Kidney (tissue), 14 donors: Measurements from ENCODE around the gene SPTLC3. TPM values are rescaled to one million over a fixed set of nuclear protein-coding genes. Genes with fewer than 3 reads are reported as not detected.
A peak's percentile ranks its signal among the peaks of the same experiment; 100 is the strongest.

Source experiments
- DNase-seq, 5 donors: peaks; one replicate each; pipeline ENCODE4 v3.0.0-alpha.2; 2013 to 2020
- FAIRE-seq: peaks from 2 replicates; lab custom pipeline; 2012; peaks lifted over from hg19 to GRCh38; lab: Jason Lieb, UNC
- H3K27ac ChIP-seq, 2 donors: one replicate each; pipeline ENCODE4 v1.7.0; 2013; ENCODE audit warnings: low read depth in 2 of 2, low read length in 2 of 2, inconsistent platforms in 1 of 2
- H3K27me3 ChIP-seq: one replicate; pipeline ENCODE4 v1.7.1; 2013; ENCODE audit warnings: low read length, inconsistent platforms; ENCODE audit not compliant: control insufficient read depth, insufficient read depth
- H3K36me3 ChIP-seq, 3 donors: one replicate each; pipeline versions ENCODE4 v1.7.0 to v1.7.1; 2013; ENCODE audit warnings: low read length in 3 of 3, control low read depth in 1 of 3, inconsistent platforms in 1 of 3; ENCODE audit not compliant: insufficient read depth in 3 of 3, control insufficient read depth in 2 of 3
- H3K4me1 ChIP-seq, 3 donors: one replicate each; pipeline versions ENCODE4 v1.7.0 to v1.7.1; 2013; ENCODE audit warnings: low read length in 3 of 3, inconsistent platforms in 1 of 3, low read depth in 1 of 3; ENCODE audit not compliant: control insufficient read depth in 2 of 3, insufficient read depth in 2 of 3
- H3K4me3 ChIP-seq, 3 donors: one replicate each; pipeline versions ENCODE4 v1.7.0 to v1.8.1; 2013; ENCODE audit warnings: low read length in 3 of 3, control low read depth in 1 of 3, inconsistent platforms in 1 of 3
- H3K9ac ChIP-seq, 3 donors: one replicate each; pipeline versions ENCODE4 v1.7.0 to v1.7.1; 2013; ENCODE audit warnings: low read length in 3 of 3, control low read depth in 1 of 3, inconsistent platforms in 1 of 3
- H3K9me3 ChIP-seq, 3 donors: one replicate each; pipeline versions ENCODE4 v1.7.0 to v1.7.1; 2013; ENCODE audit warnings: low read length in 3 of 3, control low read depth in 1 of 3, inconsistent platforms in 1 of 3; ENCODE audit not compliant: control insufficient read depth in 2 of 3, insufficient read depth in 1 of 3
- CTCF ChIP-seq: IDR thresholded peaks from 3 replicates; pipeline ENCODE4 v1.5.1; 2012; ENCODE audit warnings: mild to moderate bottlenecking, moderate library complexity, borderline replicate concordance; ENCODE audit not compliant: insufficient read depth; ENCODE audit errors: extremely low read depth
- intact Hi-C: fragments of 100-400 bp; cut with DNase I; formaldehyde crosslinking; loops from one replicate; pipeline ENCODE4 v1.11.1; 2022
- polyA plus RNA-seq: library from polyadenylated mRNA; stranded (reverse); fragments of 350-450 nt; fragmentation: Illumina TruSeq; extraction: RNeasy Lipid Tissue Mini Kit (QIAGEN cat#74804); gene quantifications from one replicate; pipeline ENCODE4 v1.2.3, GENCODE V29; 2014; ENCODE audit warnings: low read depth, low replicate concordance; ENCODE audit not compliant: insufficient read depth
- total RNA-seq: library from RNA; stranded (reverse); fragmentation: NEBNext Ultra II Directional; extraction: Animal tissue kit (Norgen Biotek cat#: 25700); gene quantifications from one replicate; pipeline ENCODE4 v1.2.1, GENCODE V29; 2021
- donor health status: control.
- donor health status: control.
- donor health status: control.
- donor health status: control.
- donor health status: control.
- donor health status: DM: yes; HTN: yes; CAD: no.
- donor health status: Normal renal cell carcinoma (clear cell type).

The SPTLC3 gene
- total and polyA plus RNA-seq, 2 donors from 2014 or later = 7.1 to 65.9 TPM

- no peak for TF ChIP-seq CTCF
- no peak overlapping the region for H3K27ac ChIP-seq
- FAIRE-seq = no peak
Observed at GRCh38 chr20:13147071-13147963, 138.5 kb downstream of the SPTLC3 start.

GRCh38 chr20:13147971-13148370 is 139.2 kb downstream of the SPTLC3 start:
- no peak for FAIRE-seq
- no peak overlapping the region for H3K27ac ChIP-seq

More at GRCh38 chr20:13147071-13147963, 138.5 kb downstream of the SPTLC3 start:
- Histone ChIP-seq H3K27me3 (no peaks in the 10 kb centered on the region), H3K36me3 (no peaks in the 10 kb centered on the region), H3K9ac (no peak overlapping the region), H3K4me3 (no peak overlapping the region), H3K4me1 (peaks cover 0 to 4% (median 2%) of the 10 kb centered on the region in 3 donors), H3K9me3 (no peaks in the 10 kb centered on the region)
- peak in 3 of 5 donors; percentile 23 to 35 (median 32) for DNase-seq
- intact Hi-C loops = no loop called here

GRCh38 chr20:13148402-13148801 is 139.6 kb downstream of the SPTLC3 start:
- Histone ChIP-seq H3K9ac (no peak overlapping the region), H3K27ac (no peak overlapping the region), H3K36me3 (peaks cover 0 to 2% (median 0%) of the 10 kb centered on the region in 3 donors), H3K4me3 (no peak overlapping the region), H3K27me3 (no peaks in the 10 kb centered on the region), H3K4me1 (peaks cover 0 to 4% (median 2%) of the 10 kb centered on the region in 3 donors), H3K9me3 (no peaks in the 10 kb centered on the region)
- DNase-seq = no peak
- no peak for TF ChIP-seq CTCF
- intact Hi-C loops = no loop called here
- no peak for FAIRE-seq

More at GRCh38 chr20:13147971-13148370, 139.2 kb downstream of the SPTLC3 start:
- Histone ChIP-seq H3K36me3 (no peaks in the 10 kb centered on the region), H3K4me3 (no peak overlapping the region), H3K27me3 (no peaks in the 10 kb centered on the region), H3K4me1 (peaks cover 0 to 4% (median 2%) of the 10 kb centered on the region in 3 donors), H3K9me3 (no peaks in the 10 kb centered on the region), H3K9ac (no peak overlapping the region)
- intact Hi-C loops = no loop called here
- DNase-seq = no peak
- TF ChIP-seq CTCF = no peak
